PC-3 (cell line): ENCODE data around the gene GP1BB. TPM values are rescaled to one million over a fixed set of nuclear protein-coding genes. Genes with fewer than 3 reads are reported as not detected.

Source experiments
- ATAC-seq: fragments of 200-7000 bp; cut with Tn5 transposase; 2 replicates; pipeline ENCODE4 v1.9.1; 2020; ENCODE audit warnings: mild to moderate bottlenecking, moderate library complexity
- BruUV-seq: library from RNA; stranded (reverse); fragments of 400-500 nt; replicated peaks from 2 replicates; lab custom pipeline; 2021; lab: Mats Ljungman, UMichigan
- CTCF ChIA-PET: fragments of 300-600 bp; sonication (Branson Sonifier 250); formaldehyde crosslinking; loops from one replicate; lab custom pipeline; 2022; ENCODE audit warnings: antibody characterized with exemption; lab: Charles Lee
- POLR2A ChIA-PET: fragments of 300-600 bp; sonication (Branson Sonifier 250); formaldehyde crosslinking; loops from one replicate; lab custom pipeline; 2022; ENCODE audit warnings: antibody characterized with exemption; ENCODE audit not compliant: unreplicated experiment; lab: Charles Lee
- DNase-seq: peaks from one replicate; pipeline ENCODE4 v3.0.0-alpha.2; 2015
- H2AFZ ChIP-seq: fragments of 300-600 bp; sonication (generic); 2 replicates; pipeline ENCODE4 v1.6.0; 2016; ENCODE audit warnings: antibody characterized with exemption, low read length
- H3F3A ChIP-seq: fragments of 300-600 bp; sonication (generic); one replicate; pipeline ENCODE4 v1.6.0; 2017; ENCODE audit warnings: antibody characterized with exemption, low read length, control low read depth, mild to moderate bottlenecking; ENCODE audit not compliant: unreplicated experiment
- H3K27ac ChIP-seq: fragments of 300-600 bp; sonication (generic); 2 replicates; pipeline ENCODE4 v1.5.1; 2016; ENCODE audit warnings: mild to moderate bottlenecking, low read length
- H3K27me3 ChIP-seq: fragments of 300-600 bp; sonication (generic); 2 replicates; pipeline ENCODE4 v1.6.1; 2016; ENCODE audit warnings: low read length, mixed read lengths
- H3K36me3 ChIP-seq: fragments of 300-600 bp; sonication (generic); 2 replicates; pipeline ENCODE4 v1.6.1; 2016; ENCODE audit warnings: low read depth, mixed run types, low read length, mixed read lengths
- H3K4me1 ChIP-seq: fragments of 300-600 bp; sonication (generic); 2 replicates; pipeline ENCODE4 v1.5.1; 2016; ENCODE audit warnings: low read length; ENCODE audit not compliant: insufficient read depth
- H3K4me2 ChIP-seq: fragments of 300-600 bp; sonication (generic); 2 replicates; pipeline ENCODE4 v1.6.0; 2016; ENCODE audit warnings: low read length
- H3K4me3 ChIP-seq: fragments of 300-600 bp; sonication (generic); 2 replicates; pipeline ENCODE4 v1.5.1; 2016; ENCODE audit warnings: mild to moderate bottlenecking, low read length, mixed read lengths
- H3K79me2 ChIP-seq: fragments of 300-600 bp; sonication (generic); 2 replicates; pipeline ENCODE4 v1.6.1; 2017; ENCODE audit warnings: low read length, mixed read lengths
- H3K9ac ChIP-seq: fragments of 300-600 bp; sonication (generic); 2 replicates; pipeline ENCODE4 v1.6.0; 2016; ENCODE audit warnings: mild to moderate bottlenecking, low read length
- H3K9me2 ChIP-seq: fragments of 300-600 bp; sonication (generic); replicated peaks from 2 replicates; pipeline ENCODE4 v1.6.1; 2016; ENCODE audit warnings: mixed run types, low read length, mixed read lengths
- H3K9me3 ChIP-seq: fragments of 300-600 bp; sonication (generic); 2 replicates; pipeline ENCODE4 v1.6.1; 2016; ENCODE audit warnings: low read length, mixed read lengths
- H4K20me1 ChIP-seq: fragments of 300-600 bp; sonication (generic); 2 replicates; pipeline ENCODE4 v1.6.1; 2016; ENCODE audit warnings: low read length, mixed read lengths
- EZH2 ChIP-seq: fragments of 300-600 bp; sonication (generic); IDR thresholded peaks from one replicate; pipeline ENCODE4 v1.6.1; 2017; ENCODE audit warnings: antibody characterized with exemption, mild to moderate bottlenecking, low read length; ENCODE audit not compliant: unreplicated experiment
- EZH2phosphoT487 ChIP-seq: fragments of 300-600 bp; sonication (generic); IDR thresholded peaks from 2 replicates; pipeline ENCODE4 v1.6.1; 2018; ENCODE audit warnings: mild to moderate bottlenecking, antibody characterized with exemption, low read length, borderline replicate concordance
- intact Hi-C: fragments of 100-400 bp; cut with micrococcal nuclease; formaldehyde crosslinking; loops from 2 replicates; pipeline ENCODE4 v1.9.0; 2023
- total RNA-seq: library from RNA; depleted of rRNA; stranded (reverse); fragments of >200 nt; gene quantifications from 2 replicates; pipeline ENCODE4 v1.2.3, GENCODE V29; 2014
- TF ChIP-seq, protein P1 (sequence below): fragments of 300-600 bp; sonication (generic); conservative IDR thresholded peaks from 2 replicates; pipeline ENCODE4 v1.5.1; 2017; ENCODE audit warnings: antibody characterized with exemption, low read depth, mild to moderate bottlenecking, low read length

Gene GP1BB
- total RNA-seq, 1 experiment from 2014 or later = 0.80 TPM

DNA sequence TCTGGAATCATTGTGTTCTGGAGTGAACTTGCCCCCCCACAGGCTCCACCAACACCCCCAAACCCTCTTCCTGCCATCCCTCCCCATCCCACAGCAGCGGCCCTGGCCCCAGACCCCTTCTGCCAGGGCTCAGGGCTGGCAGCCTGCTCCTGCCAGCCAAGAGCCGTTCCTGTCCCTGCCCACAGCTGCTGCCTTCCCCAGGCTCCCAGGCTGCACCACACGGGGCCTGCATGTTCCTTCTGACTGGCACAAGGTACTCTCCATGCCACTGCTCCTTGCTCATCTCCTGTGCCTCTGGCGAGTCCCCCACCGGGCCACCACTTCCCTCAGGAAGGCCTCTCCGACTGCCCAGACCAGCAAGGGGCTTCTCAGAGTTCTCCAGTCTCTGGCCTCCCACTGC, 4.9 kb downstream of the GP1BB start:
- intact Hi-C loops = no loop called here

DNA sequence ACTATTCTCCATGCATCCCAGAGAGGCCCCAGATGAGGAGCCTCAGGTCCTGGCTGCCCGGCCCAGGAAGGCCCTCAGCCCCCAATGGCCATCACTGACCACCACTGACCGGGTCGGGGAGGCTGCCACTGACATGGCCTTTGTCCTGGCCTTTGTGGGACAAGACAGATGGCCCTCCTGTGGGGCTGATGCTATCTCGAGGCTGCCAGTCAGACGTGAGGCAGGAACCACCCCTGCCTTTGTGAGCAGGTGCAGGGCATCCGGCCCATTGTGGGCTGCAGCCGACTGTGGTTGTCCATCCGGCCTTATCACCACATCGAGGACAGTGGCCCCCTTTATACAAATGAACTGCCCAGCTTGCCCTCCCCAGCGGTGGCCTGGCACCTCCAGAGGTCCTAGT, 5.5 kb downstream of the GP1BB start:
- Histone ChIP-seq H3K9me2 (no peaks in the 10 kb centered on the region), H3K4me2 (no peak overlapping the region), H4K20me1 (no peaks in the 10 kb centered on the region), H3K36me3 (no peaks in the 10 kb centered on the region), H3K27me3 (no peaks in the 10 kb centered on the region), H3K27ac (no peak overlapping the region), H3K4me3 (no peak overlapping the region), H3K9ac (no peak overlapping the region), H3K4me1 (no peaks in the 10 kb centered on the region), H3F3A (no peaks in the 10 kb centered on the region), H3K79me2 (no peaks in the 10 kb centered on the region), H2AFZ (no peak overlapping the region), H3K9me3 (no peaks in the 10 kb centered on the region)
- ChIA-PET CTCF (interaction anchor here (0.7 kb wide), 1 partner anchor 30 kb away, joined by 3 read pairs; no protein-coding TSS in a partner anchor), POLR2A (no interaction called here)
- BruUV-seq = no TSS peak
- intact Hi-C loops = no loop called here
- no peak for DNase-seq
- no peak for TF ChIP-seq EZH2
- TF ChIP-seq, protein P1, sequence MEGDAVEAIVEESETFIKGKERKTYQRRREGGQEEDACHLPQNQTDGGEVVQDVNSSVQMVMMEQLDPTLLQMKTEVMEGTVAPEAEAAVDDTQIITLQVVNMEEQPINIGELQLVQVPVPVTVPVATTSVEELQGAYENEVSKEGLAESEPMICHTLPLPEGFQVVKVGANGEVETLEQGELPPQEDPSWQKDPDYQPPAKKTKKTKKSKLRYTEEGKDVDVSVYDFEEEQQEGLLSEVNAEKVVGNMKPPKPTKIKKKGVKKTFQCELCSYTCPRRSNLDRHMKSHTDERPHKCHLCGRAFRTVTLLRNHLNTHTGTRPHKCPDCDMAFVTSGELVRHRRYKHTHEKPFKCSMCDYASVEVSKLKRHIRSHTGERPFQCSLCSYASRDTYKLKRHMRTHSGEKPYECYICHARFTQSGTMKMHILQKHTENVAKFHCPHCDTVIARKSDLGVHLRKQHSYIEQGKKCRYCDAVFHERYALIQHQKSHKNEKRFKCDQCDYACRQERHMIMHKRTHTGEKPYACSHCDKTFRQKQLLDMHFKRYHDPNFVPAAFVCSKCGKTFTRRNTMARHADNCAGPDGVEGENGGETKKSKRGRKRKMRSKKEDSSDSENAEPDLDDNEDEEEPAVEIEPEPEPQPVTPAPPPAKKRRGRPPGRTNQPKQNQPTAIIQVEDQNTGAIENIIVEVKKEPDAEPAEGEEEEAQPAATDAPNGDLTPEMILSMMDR = no peak
- no peak for TF ChIP-seq EZH2phosphoT487
- no peak for ATAC-seq

More for the DNA sequence above, 4.9 kb downstream of the GP1BB start:
- Histone ChIP-seq H3K27me3 (no peaks in the 10 kb centered on the region), H3K4me1 (no peaks in the 10 kb centered on the region), H3K36me3 (no peaks in the 10 kb centered on the region), H3F3A (no peaks in the 10 kb centered on the region), H3K79me2 (no peaks in the 10 kb centered on the region), H3K9me3 (no peaks in the 10 kb centered on the region), H3K4me2 (no peak overlapping the region), H2AFZ (no peak overlapping the region), H3K27ac (no peak overlapping the region), H3K9ac (no peak overlapping the region), H3K4me3 (no peak overlapping the region), H3K9me2 (no peaks in the 10 kb centered on the region), H4K20me1 (no peaks in the 10 kb centered on the region)
- DNase-seq (no peak), ATAC-seq (no peak)
- ChIA-PET POLR2A (no interaction called here), CTCF (no interaction called here)
- TF ChIP-seq EZH2phosphoT487 (no peak), EZH2 (no peak)
- TF ChIP-seq, protein P1 = no peak
- no TSS peak for BruUV-seq

DNA sequence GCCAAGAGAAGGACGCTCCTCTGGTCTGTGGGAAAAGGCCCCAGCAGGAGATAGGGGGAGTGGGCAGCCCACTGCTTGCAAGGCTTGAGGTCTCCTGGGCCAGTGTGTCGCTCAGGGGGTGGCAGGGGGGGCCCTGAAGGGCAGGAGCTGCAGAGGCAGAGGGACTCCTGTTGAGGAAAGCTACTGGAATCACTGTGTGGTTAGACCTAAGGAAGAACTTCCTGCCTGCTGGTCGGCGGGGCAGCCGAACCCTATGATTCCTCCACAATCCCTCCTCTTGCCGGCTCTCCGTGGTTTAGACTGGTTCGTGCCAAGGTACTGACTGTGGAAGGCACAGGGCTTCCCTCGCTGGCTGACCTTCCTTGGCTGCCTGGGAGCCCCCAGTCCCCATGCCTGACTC, 6.2 kb downstream of the GP1BB start:
- Histone ChIP-seq H3K27ac (no peak overlapping the region), H3K4me3 (no peak overlapping the region), H3K4me1 (no peaks in the 10 kb centered on the region), H3K4me2 (no peak overlapping the region), H3F3A (no peaks in the 10 kb centered on the region), H3K36me3 (no peaks in the 10 kb centered on the region), H3K27me3 (no peaks in the 10 kb centered on the region), H3K9me3 (no peaks in the 10 kb centered on the region), H3K79me2 (no peaks in the 10 kb centered on the region), H2AFZ (no peak overlapping the region), H3K9ac (no peak overlapping the region), H3K9me2 (no peaks in the 10 kb centered on the region), H4K20me1 (no peaks in the 10 kb centered on the region)
- ChIA-PET CTCF (interaction anchor here (0.7 to 1.5 kb wide), 2 partner anchors 30 to 181 kb away, joined by 3 to 18 read pairs; no protein-coding TSS in a partner anchor), POLR2A (no interaction called here)
- ATAC-seq (no peak), DNase-seq (no peak)
- no peak for TF ChIP-seq EZH2phosphoT487
- TF ChIP-seq, protein P1 = no peak
- TF ChIP-seq EZH2 = no peak
- BruUV-seq = no TSS peak
- intact Hi-C loops = no loop called here
